Skeletal muscle tissue (tissue), 4 donors: Measurements from ENCODE around the gene MPV17. TPM values are rescaled to one million over a fixed set of nuclear protein-coding genes. Genes with fewer than 3 reads are reported as not detected.
A peak's percentile ranks its signal among the peaks of the same experiment; 100 is the strongest.

Experiments
- H3K27ac ChIP-seq: one replicate; pipeline ENCODE4 v1.7.0; 2013; ENCODE audit warnings: mild to moderate bottlenecking, low read depth, low read length, inconsistent platforms
- H3K27me3 ChIP-seq, 3 donors: one replicate each; pipeline ENCODE4 v1.7.0; 2013; ENCODE audit warnings: low read length in 3 of 3; ENCODE audit not compliant: control insufficient read depth in 3 of 3, insufficient read depth in 3 of 3
- H3K36me3 ChIP-seq, 3 donors: one replicate each; pipeline ENCODE4 v1.7.0; 2013; ENCODE audit warnings: low read length in 3 of 3; ENCODE audit not compliant: control insufficient read depth in 3 of 3, insufficient read depth in 3 of 3
- H3K4me1 ChIP-seq, 3 donors: one replicate each; pipeline ENCODE4 v1.7.0; 2013; ENCODE audit warnings: low read length in 3 of 3, mild to moderate bottlenecking in 3 of 3; ENCODE audit not compliant: control insufficient read depth in 3 of 3, insufficient read depth in 3 of 3
- H3K4me3 ChIP-seq, 3 donors: one replicate each; pipeline ENCODE4 v1.7.0; 2013; ENCODE audit warnings: low read length in 3 of 3
- H3K9ac ChIP-seq, 3 donors: one replicate each; pipeline ENCODE4 v1.7.0; 2013; ENCODE audit warnings: low read length in 3 of 3, mild to moderate bottlenecking in 3 of 3, moderate library complexity in 2 of 3, low read depth in 1 of 3
- H3K9me3 ChIP-seq, 3 donors: one replicate each; pipeline ENCODE4 v1.7.0; 2013; ENCODE audit warnings: low read length in 3 of 3; ENCODE audit not compliant: control insufficient read depth in 3 of 3
- total RNA-seq: library from RNA; depleted of rRNA; stranded (reverse); fragments of >200 nt; gene quantifications from one replicate; pipeline ENCODE4 v1.2.3, GENCODE V29; 2014
- donor health status: Osteomylitis.

Gene MPV17
- 23.0 TPM for total RNA-seq

- H3K4me1 ChIP-seq, result peaks cover 33 to 44% (median 39%) of the 10 kb centered on the region in 3 donors
- peaks cover 15 to 18% (median 17%) of the 10 kb centered on the region in 3 donors for H3K36me3 ChIP-seq
- peak within 1 kb of the TSS; percentile 97 to 99 (median 99) for H3K9ac ChIP-seq
- H3K27ac ChIP-seq, result peak within 1 kb of the TSS; percentile 100
- H3K27me3 ChIP-seq, result no peaks in the 10 kb centered on the region
- peak within 1 kb of the TSS; percentile 91 to 96 (median 94) for H3K4me3 ChIP-seq
- H3K9me3 ChIP-seq, result no peaks in the 10 kb centered on the region
Measured at GRCh38 chr2:27322766-27323595, at the start of gene MPV17. Gene MPV17, minus strand, starts transcription at chr2:27323097. Its CDS starts 580 bp downstream, at chr2:27322517.

- Histone ChIP-seq H3K9ac (peak overlapping the region; percentile 95 to 97 (median 96)), H3K4me3 (peak overlapping the region; percentile 87 to 97 (median 96)), H3K4me1 (peaks cover 30 to 40% (median 31%) of the 10 kb centered on the region in 3 donors), H3K27ac (peak overlapping the region; percentile 86), H3K36me3 (peaks cover 51 to 64% (median 59%) of the 10 kb centered on the region in 3 donors), H3K9me3 (no peaks in the 10 kb centered on the region), H3K27me3 (no peaks in the 10 kb centered on the region)
Measured at GRCh38 chr2:27370816-27371620, 48.1 kb upstream of the MPV17 start.

GRCh38 chr2:27370026-27370815 lies 47.3 kb upstream of the MPV17 start, which contains the start of the genes EIF2B4 and SNX17:
Gene EIF2B4, minus strand, starts transcription at chr2:27370338. Its CDS starts 24 bp downstream, at chr2:27370314.
Gene SNX17, plus strand, starts transcription at chr2:27370616. Its CDS starts 128 bp downstream, at chr2:27370744.
- Histone ChIP-seq H3K9me3 (no peaks in the 10 kb centered on the region), H3K4me3 (peak within 1 kb of the TSS; percentile 97 to 99 (median 98)), H3K27ac (peak within 1 kb of the TSS; percentile 93), H3K9ac (peak within 1 kb of the TSS; percentile 96 to 99 (median 97)), H3K4me1 (peaks cover 30 to 40% (median 31%) of the 10 kb centered on the region in 3 donors), H3K36me3 (peaks cover 49 to 62% (median 56%) of the 10 kb centered on the region in 3 donors), H3K27me3 (no peaks in the 10 kb centered on the region)

GRCh38 chr2:27369471-27370025 lies 46.7 kb upstream of the MPV17 start:
- H3K4me3 ChIP-seq, result peak overlapping the region; percentile 90 to 99 (median 98)
- H3K4me1 ChIP-seq, result peaks cover 30 to 40% (median 31%) of the 10 kb centered on the region in 3 donors
- H3K36me3 ChIP-seq, result peaks cover 46 to 58% (median 53%) of the 10 kb centered on the region in 3 donors
- H3K9ac ChIP-seq, result peak overlapping the region; percentile 96 to 99 (median 97)
- H3K9me3 ChIP-seq, result no peaks in the 10 kb centered on the region
- no peaks in the 10 kb centered on the region for H3K27me3 ChIP-seq
- H3K27ac ChIP-seq, result peak overlapping the region; percentile 93

- H3K9ac ChIP-seq, result no peak overlapping the region
- peaks cover 5 to 6% (median 5%) of the 10 kb centered on the region in 3 donors for H3K4me1 ChIP-seq
- no peak overlapping the region for H3K4me3 ChIP-seq
- no peak overlapping the region for H3K27ac ChIP-seq
- no peaks in the 10 kb centered on the region for H3K27me3 ChIP-seq
- no peaks in the 10 kb centered on the region for H3K9me3 ChIP-seq
- peaks cover 38 to 47% (median 47%) of the 10 kb centered on the region in 3 donors for H3K36me3 ChIP-seq
Measured at GRCh38 chr2:27363933-27364332, 41.0 kb upstream of the MPV17 start.

GRCh38 chr2:27362678-27363420 lies 40.0 kb upstream of the MPV17 start:
- Histone ChIP-seq H3K4me1 (peaks cover 4 to 7% (median 5%) of the 10 kb centered on the region in 3 donors), H3K27ac (no peak overlapping the region), H3K4me3 (no peak overlapping the region), H3K9me3 (no peaks in the 10 kb centered on the region), H3K9ac (no peak overlapping the region), H3K36me3 (peaks cover 34 to 37% (median 36%) of the 10 kb centered on the region in 3 donors), H3K27me3 (no peaks in the 10 kb centered on the region)

- H3K9me3 ChIP-seq, result no peaks in the 10 kb centered on the region
- peaks cover 27 to 43% (median 30%) of the 10 kb centered on the region in 3 donors for H3K4me1 ChIP-seq
- peak within 1 kb of the TSS; percentile 91 to 97 (median 96) for H3K9ac ChIP-seq
- H3K4me3 ChIP-seq, result peak within 1 kb of the TSS; percentile 91 to 99 (median 99)
- peak within 1 kb of the TSS; percentile 83 for H3K27ac ChIP-seq
- no peaks in the 10 kb centered on the region for H3K27me3 ChIP-seq
- H3K36me3 ChIP-seq, result no peaks in the 10 kb centered on the region
Measured at GRCh38 chr2:27356382-27357181, 33.7 kb upstream of the MPV17 start, which contains the start of gene GTF3C2. Gene GTF3C2, minus strand, starts transcription at chr2:27356764. Its CDS starts 13,210 bp downstream, at chr2:27343554.

GRCh38 chr2:27356056-27356381 lies 33.1 kb upstream of the MPV17 start:
- Histone ChIP-seq H3K36me3 (no peaks in the 10 kb centered on the region), H3K4me3 (peak overlapping the region; percentile 91 to 99 (median 99)), H3K9ac (peak overlapping the region; percentile 91 to 97 (median 96)), H3K4me1 (peaks cover 27 to 43% (median 30%) of the 10 kb centered on the region in 3 donors), H3K27ac (peak overlapping the region; percentile 83), H3K27me3 (no peaks in the 10 kb centered on the region), H3K9me3 (no peaks in the 10 kb centered on the region)
